ENCODE results near the gene GULP1.
"Not testable (repeated sequence)": the region's sequence is repeated elsewhere in the genome, so short reads cannot be mapped to it uniquely, and the experiment has no call there.

Gene GULP1

GRCh38 chr2:188293601-188294351 lies 2.1 kb downstream of the GULP1 start:
- DNase-seq, result no peak

- no peak for DNase-seq
These were observed 2.8 kb downstream of the GULP1 start for GRCh38 chr2:188294352-188294926.

DNA sequence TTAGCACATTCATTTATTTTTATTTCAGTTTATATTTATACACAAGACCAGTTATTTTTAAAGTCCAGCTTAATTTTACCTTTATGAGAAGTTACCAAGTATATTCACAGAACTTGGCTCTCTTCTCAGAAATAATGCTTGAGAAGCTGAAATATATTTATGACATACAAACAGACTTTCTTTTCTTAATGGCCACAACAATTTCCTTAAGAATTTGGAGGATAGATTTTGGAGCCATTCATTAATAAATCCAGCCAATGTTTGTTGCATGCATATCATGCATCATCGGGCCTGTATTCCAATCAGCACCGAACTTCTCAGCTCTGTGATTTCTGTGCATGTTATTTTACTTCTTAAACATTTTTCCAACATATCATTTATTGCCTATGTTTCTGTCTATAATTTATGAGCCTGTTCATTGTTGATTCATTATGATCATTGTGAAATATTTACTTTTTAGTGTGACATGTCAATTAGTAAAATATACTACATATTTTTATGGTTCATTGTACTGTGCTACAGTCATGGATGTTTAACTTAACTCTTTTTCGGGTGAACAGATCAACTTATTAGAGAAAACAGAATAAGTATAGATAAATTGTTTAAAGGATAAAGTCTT lies 3.5 kb downstream of the GULP1 start:
- no peak for DNase-seq

DNA sequence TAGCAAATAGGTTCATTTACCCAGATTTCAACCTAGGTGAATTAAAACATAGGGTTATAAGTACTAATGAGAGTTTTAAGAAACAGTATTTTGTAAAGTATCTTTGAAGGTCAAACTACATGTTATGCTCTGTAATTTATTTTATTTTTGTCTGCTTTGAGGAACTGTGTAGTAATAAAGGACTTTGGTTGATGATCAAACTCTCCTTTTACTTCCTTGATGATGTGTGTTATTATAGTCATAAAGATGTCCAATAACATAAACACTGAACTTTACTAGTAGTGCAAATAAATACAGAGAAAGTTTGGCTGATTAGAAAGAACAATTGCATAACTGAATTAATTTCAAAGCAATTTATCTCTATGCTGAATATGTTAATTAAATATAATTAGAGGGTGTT lies 6.3 kb downstream of the GULP1 start:
- DNase-seq, result no peak

DNA sequence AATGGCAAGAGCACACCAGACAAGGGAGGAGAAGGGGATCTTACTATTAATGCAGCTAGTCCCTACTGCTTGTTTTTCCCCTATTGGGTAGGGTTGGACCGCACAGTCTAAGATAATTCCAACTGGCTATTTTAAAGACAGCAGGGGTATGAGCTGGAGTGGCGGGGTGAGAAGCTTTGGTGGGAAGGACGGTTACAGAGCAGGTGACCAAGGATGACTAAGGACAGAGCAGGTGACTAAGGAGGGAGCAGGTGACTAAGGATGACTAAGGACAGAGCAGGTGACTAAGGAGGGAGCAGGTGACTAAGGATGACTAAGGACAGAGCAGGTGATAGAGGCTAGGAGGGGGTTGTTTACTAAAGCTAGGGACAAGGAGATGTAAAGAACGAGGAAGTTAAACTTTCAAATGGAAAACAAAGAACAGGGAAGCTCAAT lies 7.3 kb downstream of the GULP1 start:
- not testable (repeated sequence) for DNase-seq

GRCh38 chr2:188303363-188304031 lies 11.8 kb downstream of the GULP1 start:
- DNase-seq, result no peak

DNA sequence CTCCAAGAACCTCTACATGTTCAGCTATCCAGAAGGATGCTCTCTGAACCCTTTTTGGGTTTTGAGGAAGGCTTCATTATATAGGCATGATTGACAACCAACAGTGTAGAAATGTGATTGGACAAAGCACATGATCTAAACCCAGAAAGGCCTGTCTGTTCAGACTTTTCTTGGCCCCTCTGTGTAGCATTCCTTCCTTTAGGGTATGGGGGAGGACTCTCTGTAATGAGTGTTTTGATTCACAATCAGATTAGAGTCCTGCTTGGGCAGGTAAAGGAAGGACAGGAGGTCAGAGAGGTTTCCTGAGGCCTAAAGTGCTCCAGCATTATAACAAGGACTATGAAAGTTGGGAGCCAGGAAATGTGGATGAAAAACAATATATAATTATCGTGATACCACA lies 13.6 kb downstream of the GULP1 start:
- no peak for DNase-seq

DNA sequence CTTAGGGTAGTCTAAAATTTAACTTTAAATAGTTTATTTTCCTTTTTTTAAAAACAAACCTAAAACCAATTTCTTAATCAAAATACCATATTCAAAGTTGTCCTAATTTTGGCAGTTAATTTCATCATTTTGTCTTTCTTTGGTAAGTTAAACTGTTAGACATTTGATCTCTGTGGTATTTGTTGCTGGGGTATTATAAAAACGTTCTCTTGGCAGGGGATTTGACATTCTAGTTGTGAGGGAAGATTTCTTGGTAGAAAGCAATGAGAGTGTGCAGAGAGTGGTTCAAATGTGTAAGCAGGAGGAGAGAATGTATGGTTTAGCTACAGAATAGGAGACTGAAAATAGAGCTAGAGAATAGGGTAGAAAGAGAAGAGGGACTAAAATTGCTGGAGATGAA lies 14.6 kb downstream of the GULP1 start:
- DNase-seq, result no peak

DNA sequence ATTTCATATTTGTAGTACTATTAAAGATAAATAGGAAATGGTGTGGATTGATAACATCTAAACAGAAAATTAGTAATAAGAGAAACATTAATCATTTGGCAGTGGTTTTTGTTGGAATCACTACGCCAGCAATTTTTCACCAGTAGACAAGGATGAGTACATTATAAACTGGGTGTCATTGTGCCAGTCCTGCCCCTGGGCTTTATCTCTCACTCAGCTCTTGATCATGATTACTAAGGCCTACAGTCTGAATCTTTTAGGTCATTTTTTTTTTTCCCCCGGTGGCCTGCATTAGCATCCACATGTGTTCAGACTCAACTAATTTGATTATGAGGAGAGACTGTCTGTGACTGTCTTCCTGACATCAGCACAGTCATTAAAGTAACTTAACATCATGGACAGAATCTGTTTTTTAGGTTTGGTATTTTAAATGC lies 16.2 kb downstream of the GULP1 start:
- DNase-seq, result no peak

- no peak for DNase-seq
These were observed 16.8 kb downstream of the GULP1 start for GRCh38 chr2:188308483-188308882.

DNA sequence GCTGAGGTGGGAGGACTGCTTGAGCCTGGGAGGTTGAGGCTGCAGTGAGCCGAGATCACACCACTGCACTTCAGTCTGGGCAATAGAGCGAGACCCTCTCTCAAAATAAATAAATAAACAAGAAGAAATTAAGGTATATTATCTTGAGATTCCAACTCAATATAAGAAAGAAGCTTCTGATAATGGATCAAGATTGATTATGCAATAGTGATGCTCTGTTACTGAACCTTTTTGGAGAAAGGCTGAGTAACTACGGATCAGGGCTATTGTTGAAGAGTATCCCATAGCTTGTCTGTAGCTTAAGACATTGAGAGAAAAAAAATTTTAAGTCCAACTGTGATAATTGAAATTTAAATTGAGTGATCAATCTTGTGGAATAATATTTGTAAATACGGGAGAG lies 17.7 kb downstream of the GULP1 start:
- no peak for DNase-seq

DNA sequence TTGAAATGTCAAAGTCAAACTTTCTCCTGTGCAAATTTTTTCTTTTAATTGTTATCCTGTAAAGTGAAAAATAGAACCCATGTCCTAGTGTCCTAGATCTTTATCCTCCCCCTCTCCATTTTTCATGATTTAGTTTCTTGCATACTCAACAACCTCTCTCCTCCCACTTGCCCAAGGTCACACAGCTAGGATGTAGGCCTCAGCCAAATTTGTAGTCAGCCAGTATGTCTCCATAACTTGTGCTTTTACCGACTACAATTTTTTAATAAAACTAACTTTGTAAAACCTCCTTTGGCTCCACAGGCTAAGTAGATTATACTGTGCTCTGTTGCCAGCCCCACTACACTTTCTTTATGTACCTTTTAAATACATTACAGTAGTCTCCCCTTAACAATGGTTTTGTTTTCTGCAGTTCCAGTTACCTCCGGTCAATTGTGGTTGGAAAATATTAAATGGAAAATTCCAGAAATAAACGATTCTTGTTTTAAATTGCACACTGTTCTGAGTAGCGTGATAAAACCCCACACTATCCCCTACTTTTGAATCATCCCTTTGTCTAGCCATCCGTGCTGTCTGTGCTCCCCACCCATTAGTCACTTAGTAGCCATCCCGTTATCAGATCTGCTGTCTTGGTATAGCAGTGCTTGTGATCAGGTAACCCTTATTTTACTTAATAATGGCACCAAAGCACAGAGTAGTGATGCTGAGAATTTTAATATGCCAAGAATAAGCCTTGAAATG lies 22.8 kb downstream of the GULP1 start:
- DNase-seq, result no peak

DNA sequence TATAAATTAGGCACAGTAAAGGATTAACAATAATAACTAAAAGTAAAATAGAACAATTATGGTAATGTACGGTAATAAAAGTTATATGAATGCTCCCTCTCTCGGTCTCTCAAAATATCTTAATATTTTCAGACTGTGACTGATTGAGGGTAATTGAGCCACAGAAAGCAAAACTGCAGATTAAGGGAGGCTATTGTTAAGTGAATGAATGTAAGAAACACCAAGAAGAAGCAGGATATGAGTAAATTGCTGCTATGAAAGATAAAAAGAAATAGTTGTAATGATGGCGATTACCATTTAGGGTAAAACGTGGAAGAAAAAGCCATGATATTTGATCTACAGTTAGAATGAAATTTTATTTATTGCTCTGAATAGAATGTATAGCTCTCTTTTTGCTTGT lies 24.1 kb downstream of the GULP1 start:
- DNase-seq, result no peak

DNA sequence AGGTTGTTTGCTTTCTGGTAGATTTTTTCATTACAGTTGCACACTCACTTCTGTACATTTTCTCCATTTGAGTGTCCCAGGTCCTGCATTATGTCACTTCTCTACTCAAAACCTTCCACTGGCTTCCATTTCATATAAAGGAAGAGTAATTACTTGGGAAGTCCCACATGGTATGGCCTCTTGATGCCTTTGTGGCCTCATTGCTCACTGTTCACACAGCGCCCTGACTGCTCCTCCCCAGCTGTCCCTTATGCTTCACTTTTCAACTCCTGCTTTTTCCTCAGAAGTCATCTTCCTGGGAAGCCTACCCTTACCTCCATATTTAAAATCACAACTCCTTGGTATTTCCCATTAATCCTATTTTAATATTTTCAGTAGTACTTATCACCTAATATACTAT lies 24.7 kb downstream of the GULP1 start:
- DNase-seq, result no peak

- no peak for DNase-seq
These were observed 25.2 kb downstream of the GULP1 start for GRCh38 chr2:188316791-188317423.

DNA sequence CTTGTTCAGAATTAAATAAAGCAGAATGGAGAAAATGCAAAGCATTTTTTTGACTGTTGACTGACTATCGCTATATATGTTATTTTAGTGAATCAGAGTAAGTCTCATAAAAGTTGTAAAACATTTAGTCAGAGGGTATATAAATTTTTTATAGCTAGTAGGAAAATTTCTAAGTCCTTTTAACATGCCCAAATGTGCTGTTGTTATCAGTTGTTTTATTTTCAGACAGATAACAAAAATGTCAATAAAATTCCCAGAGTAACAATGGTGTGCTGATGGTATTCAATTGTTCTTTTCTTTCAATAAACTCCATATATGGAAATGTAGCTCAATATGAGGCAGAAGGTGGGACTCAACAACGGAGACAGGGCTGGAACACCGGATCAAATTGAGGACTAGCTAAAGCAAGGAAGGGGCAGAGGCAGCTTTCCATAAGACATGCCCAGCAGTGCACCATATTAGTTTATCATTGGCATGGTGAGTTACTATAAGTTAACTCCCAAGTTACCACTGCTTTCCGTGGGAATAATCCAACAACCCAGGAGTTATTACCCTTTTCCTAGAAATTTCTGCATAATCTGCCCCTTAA lies 26.6 kb downstream of the GULP1 start:
- DNase-seq, result no peak

GRCh38 chr2:188319838-188320237 lies 28.2 kb downstream of the GULP1 start:
- DNase-seq, result no peak

- DNase-seq, result no peak
These were observed 29.2 kb downstream of the GULP1 start for GRCh38 chr2:188320861-188321260.

GRCh38 chr2:188322569-188323551 lies 31.2 kb downstream of the GULP1 start:
- DNase-seq, result no peak

- DNase-seq, result no peak
These were observed 32.4 kb downstream of the GULP1 start for GRCh38 chr2:188324067-188324466.

GRCh38 chr2:188326290-188326668 lies 34.6 kb downstream of the GULP1 start:
- DNase-seq, result no peak

Measured in activated naive CD4-positive, alpha-beta T cell treated with Interleukin-2 at 50 U/mL for 16 hours (primary cell).